ENCODE data around the gene THSD7A.

- TF ChIP-seq POLR2A (IDR thresholded peaks at IDR 0.05; ENCODE audit: low read depth, low read length) (no peak), POLR2AphosphoS5 (IDR thresholded peaks at IDR 0.05; ENCODE audit: low read depth, low read length) (no peak), TAF1 (IDR thresholded peaks at IDR 0.05; ENCODE audit: borderline replicate concordance, low read depth, low read length) (no peak)
These were observed 342.7 kb downstream of the THSD7A start for GRCh38 chr7:11489280-11489679.

Measured in GM12892 (cell line).